WERI-Rb-1 (cell line): ENCODE results near the gene NOVA2.
A peak's percentile ranks its signal among the peaks of the same experiment; 100 is the strongest.

Experiments
- DNase-seq: peaks from one replicate; pipeline ENCODE4 v3.0.0-alpha.2; 2020
- H3K27ac ChIP-seq: fragments of 250-450 bp; sonication (Bioruptor Pico); 2 replicates; pipeline ENCODE4 v1.5.1; 2020; ENCODE audit warnings: mild to moderate bottlenecking, moderate library complexity
- H3K27me3 ChIP-seq: fragments of 250-450 bp; sonication (Bioruptor Pico); 2 replicates; pipeline ENCODE4 v1.5.1; 2021; ENCODE audit warnings: mild to moderate bottlenecking, low read depth, moderate library complexity; ENCODE audit not compliant: insufficient read depth, severe bottlenecking
- H3K36me3 ChIP-seq: fragments of 250-450 bp; sonication (Bioruptor Pico); 2 replicates; pipeline ENCODE4 v1.5.1; 2020; ENCODE audit warnings: mild to moderate bottlenecking, moderate library complexity
- H3K4me3 ChIP-seq: 2 replicates; pipeline ENCODE4 v1.5.1; 2011; ENCODE audit warnings: low read depth, mild to moderate bottlenecking, control low read depth, low read length
- H3K9me3 ChIP-seq: fragments of 250-450 bp; sonication (Bioruptor Pico); 2 replicates; pipeline ENCODE4 v1.5.1; 2021; ENCODE audit warnings: mild to moderate bottlenecking, moderate library complexity; ENCODE audit not compliant: severe bottlenecking
- TF ChIP-seq, protein P1 (sequence below): IDR thresholded peaks from 2 replicates; pipeline ENCODE4 v1.5.1; 2011; ENCODE audit warnings: low read depth, mild to moderate bottlenecking, control low read depth, inconsistent platforms, low read length

Gene NOVA2

DNA sequence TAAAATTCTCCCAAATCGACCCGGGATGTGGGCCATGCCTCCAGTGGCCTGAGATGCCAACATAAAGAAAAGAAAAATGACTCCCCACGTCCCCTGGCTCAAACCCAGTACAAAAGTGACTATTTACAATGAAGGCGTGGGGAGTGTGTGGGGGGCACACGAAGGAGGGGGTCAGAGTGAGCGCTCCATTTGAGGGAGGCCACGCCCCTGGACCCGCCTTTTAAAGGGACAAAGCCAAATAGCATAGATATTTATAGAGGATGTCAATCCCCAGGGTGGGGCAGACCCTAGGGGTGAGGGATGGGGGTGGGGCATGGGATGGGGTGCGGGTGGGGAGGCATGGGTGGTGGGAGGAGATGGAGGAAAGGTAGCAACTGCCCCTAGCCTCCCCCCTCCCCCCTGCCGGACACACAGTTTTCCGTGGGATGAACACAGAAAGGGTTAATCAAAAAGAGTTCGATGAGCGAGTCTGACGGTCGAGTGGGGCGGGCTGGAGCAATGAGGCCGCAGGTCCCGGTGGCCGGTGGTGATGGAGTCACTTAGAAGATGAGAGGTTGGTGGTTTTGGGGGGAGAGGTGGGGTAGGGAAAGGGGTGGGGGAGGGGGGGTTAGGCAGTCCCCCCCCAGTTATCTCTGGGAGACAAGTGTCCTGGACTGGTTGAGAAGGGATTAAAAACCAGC, 39.0 kb downstream of the NOVA2 start:
- no peaks in the 10 kb centered on the region for H3K27me3 ChIP-seq
- no peaks in the 10 kb centered on the region for H3K36me3 ChIP-seq

GRCh38 chr19:45933759-45934158, 39.9 kb downstream of the NOVA2 start:
- Histone ChIP-seq H3K36me3 (no peaks in the 10 kb centered on the region), H3K27ac (no peak overlapping the region), H3K9me3 (no peaks in the 10 kb centered on the region), H3K4me3 (no peak overlapping the region), H3K27me3 (no peaks in the 10 kb centered on the region)
- no peak for DNase-seq
- TF ChIP-seq, protein P1, sequence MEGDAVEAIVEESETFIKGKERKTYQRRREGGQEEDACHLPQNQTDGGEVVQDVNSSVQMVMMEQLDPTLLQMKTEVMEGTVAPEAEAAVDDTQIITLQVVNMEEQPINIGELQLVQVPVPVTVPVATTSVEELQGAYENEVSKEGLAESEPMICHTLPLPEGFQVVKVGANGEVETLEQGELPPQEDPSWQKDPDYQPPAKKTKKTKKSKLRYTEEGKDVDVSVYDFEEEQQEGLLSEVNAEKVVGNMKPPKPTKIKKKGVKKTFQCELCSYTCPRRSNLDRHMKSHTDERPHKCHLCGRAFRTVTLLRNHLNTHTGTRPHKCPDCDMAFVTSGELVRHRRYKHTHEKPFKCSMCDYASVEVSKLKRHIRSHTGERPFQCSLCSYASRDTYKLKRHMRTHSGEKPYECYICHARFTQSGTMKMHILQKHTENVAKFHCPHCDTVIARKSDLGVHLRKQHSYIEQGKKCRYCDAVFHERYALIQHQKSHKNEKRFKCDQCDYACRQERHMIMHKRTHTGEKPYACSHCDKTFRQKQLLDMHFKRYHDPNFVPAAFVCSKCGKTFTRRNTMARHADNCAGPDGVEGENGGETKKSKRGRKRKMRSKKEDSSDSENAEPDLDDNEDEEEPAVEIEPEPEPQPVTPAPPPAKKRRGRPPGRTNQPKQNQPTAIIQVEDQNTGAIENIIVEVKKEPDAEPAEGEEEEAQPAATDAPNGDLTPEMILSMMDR: no peak

More for the DNA sequence above, 39.0 kb downstream of the NOVA2 start:
- no peak overlapping the region for H3K4me3 ChIP-seq
- H3K27ac ChIP-seq: no peak overlapping the region
- TF ChIP-seq, protein P1: no peak
- no peaks in the 10 kb centered on the region for H3K9me3 ChIP-seq
- no peak for DNase-seq

DNA sequence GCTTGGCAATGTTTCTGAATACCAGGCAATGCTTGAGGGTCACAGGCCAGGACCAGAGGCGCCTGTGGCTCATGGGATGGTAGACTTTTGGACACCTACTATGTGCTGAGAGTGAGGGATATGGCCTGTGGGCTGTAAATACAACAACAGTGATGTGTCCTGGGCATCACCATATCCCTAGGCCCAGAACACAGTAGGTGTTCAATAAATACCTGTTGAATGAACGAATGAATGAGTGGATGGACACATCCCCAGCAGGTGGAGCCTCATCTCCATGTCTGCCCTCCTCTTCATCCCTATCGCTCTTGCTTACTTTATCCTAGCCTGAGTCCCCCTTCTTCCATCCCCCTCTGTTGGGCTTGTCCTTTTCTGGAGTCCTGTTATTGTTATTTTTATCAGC, 42.6 kb downstream of the NOVA2 start:
- H3K27ac ChIP-seq: no peak overlapping the region
- no peaks in the 10 kb centered on the region for H3K27me3 ChIP-seq
- no peak for DNase-seq
- H3K9me3 ChIP-seq: no peaks in the 10 kb centered on the region
- no peaks in the 10 kb centered on the region for H3K36me3 ChIP-seq
- no peak overlapping the region for H3K4me3 ChIP-seq
- TF ChIP-seq, protein P1: 0 out of 2 replicates have a peak, but pooled peaks have one; percentile 1

GRCh38 chr19:45929247-45929646, 44.4 kb downstream of the NOVA2 start:
- TF ChIP-seq, protein P1: no peak

GRCh38 chr19:45927565-45928261, 46.0 kb downstream of the NOVA2 start:
- TF ChIP-seq, protein P1: peak; percentile 59
- Histone ChIP-seq H3K27me3 (no peaks in the 10 kb centered on the region), H3K4me3 (peak overlapping the region; percentile 47), H3K9me3 (no peaks in the 10 kb centered on the region), H3K27ac (peak overlapping the region; percentile 67), H3K36me3 (no peaks in the 10 kb centered on the region)
- DNase-seq: peak; percentile 97

More at GRCh38 chr19:45929247-45929646, 44.4 kb downstream of the NOVA2 start:
- Histone ChIP-seq H3K27ac (no peak overlapping the region), H3K27me3 (no peaks in the 10 kb centered on the region), H3K4me3 (no peak overlapping the region), H3K36me3 (no peaks in the 10 kb centered on the region), H3K9me3 (no peaks in the 10 kb centered on the region)
- no peak for DNase-seq
